IMR-90 (cell line): ENCODE measurements around the gene ARAP3.

Source experiments
- BHLHE40 ChIP-seq: fragments of 150-350 bp; IDR thresholded peaks from 2 replicates; pipeline ENCODE4 v1.6.1; 2016; ENCODE audit warnings: mild to moderate bottlenecking, low read depth, low read length
- POLR2A ChIP-seq: IDR thresholded peaks from 2 replicates; pipeline ENCODE4 v1.6.1; 2012; ENCODE audit warnings: mild to moderate bottlenecking, low read depth, low read length
- RAD21 ChIP-seq: IDR thresholded peaks from 2 replicates; pipeline ENCODE4 v1.6.1; 2012; ENCODE audit warnings: low read length, improper control_type of control experiment
- RFX5 ChIP-seq: IDR thresholded peaks from 2 replicates; pipeline ENCODE4 v1.8.0; 2012; ENCODE audit warnings: low read depth, mild to moderate bottlenecking, low read length, moderate library complexity
- TF ChIP-seq, protein P1 (sequence below): conservative IDR thresholded peaks from 2 replicates; pipeline ENCODE4 v1.5.1; 2012; ENCODE audit warnings: mild to moderate bottlenecking, low read depth, low read length, improper control_type of control experiment

- TF ChIP-seq, protein P1, sequence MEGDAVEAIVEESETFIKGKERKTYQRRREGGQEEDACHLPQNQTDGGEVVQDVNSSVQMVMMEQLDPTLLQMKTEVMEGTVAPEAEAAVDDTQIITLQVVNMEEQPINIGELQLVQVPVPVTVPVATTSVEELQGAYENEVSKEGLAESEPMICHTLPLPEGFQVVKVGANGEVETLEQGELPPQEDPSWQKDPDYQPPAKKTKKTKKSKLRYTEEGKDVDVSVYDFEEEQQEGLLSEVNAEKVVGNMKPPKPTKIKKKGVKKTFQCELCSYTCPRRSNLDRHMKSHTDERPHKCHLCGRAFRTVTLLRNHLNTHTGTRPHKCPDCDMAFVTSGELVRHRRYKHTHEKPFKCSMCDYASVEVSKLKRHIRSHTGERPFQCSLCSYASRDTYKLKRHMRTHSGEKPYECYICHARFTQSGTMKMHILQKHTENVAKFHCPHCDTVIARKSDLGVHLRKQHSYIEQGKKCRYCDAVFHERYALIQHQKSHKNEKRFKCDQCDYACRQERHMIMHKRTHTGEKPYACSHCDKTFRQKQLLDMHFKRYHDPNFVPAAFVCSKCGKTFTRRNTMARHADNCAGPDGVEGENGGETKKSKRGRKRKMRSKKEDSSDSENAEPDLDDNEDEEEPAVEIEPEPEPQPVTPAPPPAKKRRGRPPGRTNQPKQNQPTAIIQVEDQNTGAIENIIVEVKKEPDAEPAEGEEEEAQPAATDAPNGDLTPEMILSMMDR, result no peak
- TF ChIP-seq RFX5 (no peak), BHLHE40 (no peak), POLR2A (no peak), RAD21 (no peak)
These were observed 34.4 kb upstream of the ARAP3 start for GRCh38 chr5:141716468-141716867.
